GM21528 (cell line): ENCODE results near the gene ATP8B3.
"Not testable (repeated sequence)": the region's sequence is repeated elsewhere in the genome, so short reads cannot be mapped to it uniquely, and the experiment has no call there.

Experiments used
- ATAC-seq: cut with Tn5 transposase; IDR thresholded peaks from one replicate; pipeline ENCODE4 v1.9.1; 2021; ENCODE audit warnings: mild to moderate bottlenecking, moderate library complexity; ENCODE audit not compliant: unreplicated experiment, low FRiP score

ATP8B3 gene

DNA sequence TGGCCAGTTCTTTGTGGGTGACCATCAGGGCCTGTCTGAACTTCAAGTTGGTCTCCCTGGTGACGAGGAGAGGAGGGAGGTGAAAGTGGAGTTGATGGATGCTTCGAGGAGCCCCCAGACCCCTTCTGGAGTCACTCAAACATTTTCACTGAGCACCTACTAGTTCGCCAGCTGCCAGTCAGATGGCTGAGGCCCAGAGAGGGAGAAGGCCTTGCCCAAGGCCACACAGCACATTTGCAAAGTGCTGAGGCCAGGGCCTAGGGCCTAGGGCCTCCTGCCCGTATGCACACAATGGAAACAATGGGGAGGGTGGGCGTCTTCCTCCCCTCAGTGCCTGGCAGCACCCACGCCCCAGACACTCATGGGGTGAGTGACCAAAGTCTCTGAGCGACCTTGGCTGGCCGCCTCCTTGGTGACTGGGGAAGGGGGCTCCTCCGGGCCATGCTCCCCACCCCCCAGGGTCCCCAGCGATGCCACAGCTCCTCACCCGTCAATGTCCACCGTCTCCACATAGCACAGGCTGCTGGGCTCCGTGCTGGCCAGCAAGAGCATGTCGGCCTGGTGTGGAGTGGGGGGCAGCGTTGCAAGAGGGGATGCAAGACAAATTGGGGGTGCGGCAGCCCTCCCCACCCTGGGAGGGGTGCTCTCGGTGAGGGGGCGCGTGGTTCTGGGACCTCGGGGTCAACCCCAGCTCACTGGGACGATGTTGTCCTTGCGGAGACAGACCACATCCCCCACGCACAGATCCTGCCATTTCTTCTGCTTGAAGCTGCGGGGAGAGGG lies 6.5 kb downstream of the ATP8B3 start:
- ATAC-seq: no peak

DNA sequence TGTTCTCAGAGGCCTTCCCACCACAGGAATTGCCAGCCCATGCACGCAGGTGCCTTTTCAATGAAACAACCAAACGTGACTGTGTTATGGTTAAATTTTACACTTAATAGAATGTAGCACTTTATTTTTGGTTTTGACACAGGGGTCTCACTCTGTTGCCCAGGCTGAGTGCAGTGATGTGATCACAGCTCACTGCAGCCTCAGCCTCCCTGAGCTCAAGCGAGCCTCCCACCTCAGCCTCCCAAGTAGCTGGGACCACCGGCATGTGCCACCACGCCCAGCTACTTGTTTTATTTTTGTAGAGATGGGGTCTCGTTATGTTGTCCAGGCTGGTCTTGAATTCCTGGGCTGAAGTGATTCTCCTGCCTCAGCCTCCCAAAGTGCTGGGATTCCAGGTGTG lies 7.2 kb downstream of the ATP8B3 start:
- ATAC-seq: no peak

DNA sequence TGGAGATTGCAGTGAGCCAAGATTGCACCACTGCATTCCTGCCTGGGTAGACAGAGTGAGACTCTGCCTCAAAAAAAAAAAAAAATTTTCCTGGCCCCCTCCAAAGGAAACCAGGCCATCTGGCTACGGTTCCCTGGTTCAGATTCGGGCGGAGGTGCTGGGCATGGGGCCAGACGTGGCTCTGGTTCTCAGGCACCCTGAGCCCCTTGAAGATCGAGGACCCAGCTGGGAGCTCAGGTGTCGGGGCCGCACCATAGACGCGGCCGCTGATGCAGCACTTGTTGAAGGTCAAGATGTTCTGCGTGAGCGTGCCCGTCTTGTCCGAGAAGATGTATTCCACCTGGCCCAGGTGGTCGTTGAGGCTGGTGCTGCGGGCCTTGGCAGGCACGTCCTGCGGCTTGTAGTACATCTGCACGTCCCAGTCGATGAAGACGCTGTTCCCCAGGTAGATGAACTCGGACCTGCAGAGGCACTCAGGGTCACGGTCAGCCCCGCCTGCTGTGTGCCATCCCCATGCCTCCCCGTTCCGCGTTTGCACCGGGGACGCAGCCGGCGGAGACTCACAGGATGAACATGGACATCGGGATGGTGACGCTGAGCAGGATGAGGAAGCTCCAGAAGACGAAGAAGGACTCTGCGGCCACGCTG lies 12.3 kb downstream of the ATP8B3 start:
- ATAC-seq: no peak

GRCh38 chr19:1797313-1797712 lies 14.8 kb downstream of the ATP8B3 start:
- not testable (repeated sequence) for ATAC-seq

DNA sequence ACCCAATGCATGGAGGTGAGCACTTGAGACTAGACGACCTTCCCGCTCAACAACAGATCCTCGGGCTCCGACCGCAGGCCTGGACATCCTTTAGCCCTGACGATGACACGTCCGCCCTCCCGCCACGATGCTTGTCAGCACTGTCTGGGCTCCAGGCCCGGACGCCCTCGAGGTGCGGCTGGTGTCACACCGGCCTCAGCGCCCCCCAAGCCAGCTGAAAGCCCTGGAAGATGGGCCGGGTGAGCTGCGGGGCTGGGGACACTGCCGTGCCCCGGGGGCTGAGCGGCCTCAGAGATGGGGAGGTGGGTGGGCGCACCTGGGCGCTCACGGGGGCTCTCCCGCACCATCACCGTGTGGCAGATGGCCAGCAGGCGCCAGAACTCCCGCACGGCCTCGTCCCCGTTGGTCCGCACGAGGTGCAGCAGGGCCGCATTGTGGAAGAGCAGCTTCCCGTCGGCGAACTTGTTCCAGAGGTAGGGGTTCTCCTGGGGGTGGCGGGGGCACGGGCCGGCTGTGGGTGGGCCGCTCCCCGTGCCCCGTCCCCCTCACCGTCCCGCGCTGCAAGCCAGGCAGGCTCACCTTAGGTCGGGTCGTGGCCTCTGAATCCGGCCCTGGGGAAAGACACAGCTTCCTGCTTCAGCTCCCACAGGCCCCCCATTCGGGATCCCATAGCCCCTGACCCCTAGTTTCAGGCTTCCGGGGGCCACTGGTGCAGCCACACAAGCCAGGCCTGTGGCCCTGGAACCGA lies 15.5 kb downstream of the ATP8B3 start:
- no peak for ATAC-seq

DNA sequence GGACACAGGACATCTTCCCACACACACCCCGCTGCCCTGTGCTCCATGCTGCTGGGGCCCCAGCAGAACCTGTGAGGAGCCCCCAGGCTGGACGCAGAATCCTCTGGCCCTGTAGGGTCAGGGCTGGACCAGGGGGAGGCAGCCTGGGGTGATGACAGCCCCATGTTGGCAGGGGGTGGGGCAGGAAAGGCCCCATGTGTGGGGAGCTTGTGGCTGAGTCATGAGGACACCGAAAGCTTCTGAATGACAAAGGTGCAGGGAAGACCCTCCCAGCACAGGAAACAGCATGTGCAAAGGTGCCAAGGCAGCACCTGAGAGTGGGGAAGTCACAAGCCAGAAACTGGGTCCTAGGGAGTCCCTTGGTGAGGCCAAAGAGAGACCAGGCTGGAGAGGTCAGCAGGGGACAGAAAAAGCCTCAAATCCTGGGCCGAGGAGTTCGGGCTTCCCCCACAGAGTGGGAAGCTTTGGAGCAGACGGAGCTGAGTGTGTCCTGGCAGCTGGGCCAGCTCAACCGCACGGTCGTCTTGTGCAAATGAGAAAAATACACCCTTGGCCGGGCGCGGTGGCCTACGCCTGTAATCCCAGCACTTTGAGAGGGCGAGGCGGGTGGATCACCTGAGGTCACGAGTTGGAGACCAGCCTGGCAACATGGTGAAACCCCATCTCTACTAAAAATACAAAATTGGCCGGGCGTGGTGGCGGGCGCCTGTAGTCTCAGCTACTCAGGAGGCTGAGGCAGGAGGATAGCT lies 17.5 kb downstream of the ATP8B3 start:
- no peak for ATAC-seq

DNA sequence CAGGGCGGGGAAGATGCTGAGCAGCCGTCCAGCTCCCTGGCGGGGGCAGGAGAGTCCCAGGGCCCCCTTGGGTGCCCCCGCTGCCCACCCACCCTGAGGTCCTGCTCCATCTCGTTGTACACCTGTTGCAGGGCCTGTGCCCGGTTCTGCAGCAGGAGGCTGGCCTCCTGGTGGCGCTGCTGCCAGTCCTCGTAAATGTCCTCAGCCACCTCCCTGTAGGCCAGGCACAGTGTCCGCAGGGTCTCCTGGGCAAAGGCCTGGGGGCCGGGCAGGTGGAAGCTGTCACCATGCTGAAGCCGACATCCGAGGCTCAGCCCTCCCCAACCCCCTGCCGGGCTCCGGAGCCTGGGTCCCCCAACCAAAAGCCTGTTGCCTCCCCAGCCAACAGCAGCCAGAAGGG lies 20.2 kb downstream of the ATP8B3 start:
- ATAC-seq: no peak

DNA sequence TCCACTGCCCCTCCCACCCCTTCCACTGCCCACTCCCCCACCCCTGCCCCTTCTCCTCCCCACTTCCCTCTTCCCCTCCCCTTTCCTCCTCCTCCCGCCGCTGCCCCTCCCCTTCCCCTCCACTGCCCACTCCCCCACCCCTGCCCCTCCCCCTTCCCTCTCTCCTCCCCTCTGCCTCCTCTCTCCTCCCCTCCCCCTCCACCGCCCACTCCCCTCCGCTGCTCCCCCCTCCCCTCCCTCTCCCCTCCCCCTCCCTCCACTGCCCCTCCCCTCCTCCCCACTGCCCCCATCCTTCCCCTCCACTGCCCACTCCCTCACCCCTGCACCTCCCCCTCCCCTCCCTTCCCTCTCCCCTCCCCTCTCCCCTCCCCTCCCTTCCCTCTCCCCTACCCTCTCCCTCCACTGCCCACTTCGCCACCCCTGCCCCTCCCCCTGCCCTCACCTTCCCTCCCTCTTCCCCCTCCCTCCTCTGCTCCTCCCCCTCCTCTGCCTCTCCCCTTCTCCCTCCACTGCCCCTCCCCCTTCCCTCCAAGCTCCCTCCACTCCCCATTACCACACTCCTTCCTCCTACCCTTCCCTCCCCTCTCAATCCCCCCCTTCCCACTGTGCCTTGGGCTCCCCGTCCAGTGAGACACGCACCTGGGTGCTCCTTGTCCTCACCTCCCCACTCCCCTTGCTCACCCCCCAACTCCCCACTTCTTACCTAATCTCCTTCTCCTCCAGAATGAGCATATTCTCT lies 21.9 kb downstream of the ATP8B3 start:
- ATAC-seq: no peak

- no peak for ATAC-seq
Measured at GRCh38 chr19:1789261-1790041, 22.6 kb downstream of the ATP8B3 start.

- no peak for ATAC-seq
Measured at GRCh38 chr19:1787116-1787515, 25.0 kb downstream of the ATP8B3 start.

GRCh38 chr19:1786668-1787067 lies 25.4 kb downstream of the ATP8B3 start:
- no peak for ATAC-seq

- no peak for ATAC-seq
Measured at GRCh38 chr19:1785310-1785709, 26.8 kb downstream of the ATP8B3 start.

DNA sequence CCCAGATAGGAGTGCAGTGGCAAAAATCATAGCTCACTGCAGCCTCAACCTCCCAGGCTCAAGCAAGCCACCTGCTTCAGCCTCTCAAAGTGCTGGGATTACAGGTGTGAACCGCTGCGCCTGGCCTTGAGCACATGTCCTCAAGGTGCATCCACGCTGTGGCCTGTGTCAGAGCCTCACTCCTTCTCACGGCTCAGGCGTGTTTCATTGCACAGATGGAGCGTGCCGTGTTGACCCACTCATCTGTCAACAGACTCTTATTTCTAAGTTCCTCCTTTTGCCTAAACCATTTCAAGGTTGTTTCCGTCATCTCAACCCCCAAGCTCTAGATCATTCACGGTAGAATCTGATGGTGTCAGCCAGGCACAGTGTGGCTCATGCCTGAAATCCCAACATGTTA lies 28.2 kb downstream of the ATP8B3 start:
- no peak for ATAC-seq

DNA sequence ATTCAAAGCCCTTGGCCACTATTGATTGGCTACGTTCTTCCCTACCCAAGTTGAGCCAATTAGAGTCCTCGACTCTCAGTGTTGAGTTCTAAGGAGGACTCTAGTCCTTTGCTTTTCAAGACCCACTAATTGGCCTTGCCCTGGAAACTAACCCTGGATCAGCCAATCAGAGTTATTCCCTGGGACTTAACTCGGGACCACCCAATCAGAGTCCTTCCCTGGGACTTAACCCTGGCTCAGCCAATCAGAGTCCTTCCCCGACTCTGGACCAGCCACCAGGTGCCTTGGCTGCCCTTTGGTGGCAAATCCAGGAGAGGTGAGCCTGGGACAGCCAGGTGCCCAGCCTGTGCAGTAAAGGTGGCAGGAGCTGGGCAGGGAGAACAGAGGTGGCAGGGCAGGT lies 28.7 kb downstream of the ATP8B3 start:
- no peak for ATAC-seq

- ATAC-seq: no peak
Measured at GRCh38 chr19:1782521-1782920, 29.6 kb downstream of the ATP8B3 start.

- no peak for ATAC-seq
Measured at GRCh38 chr19:1780272-1780958, 31.7 kb downstream of the ATP8B3 start.

GRCh38 chr19:1779574-1779973 lies 32.5 kb downstream of the ATP8B3 start:
- no peak for ATAC-seq

- no peak for ATAC-seq
Measured at GRCh38 chr19:1777149-1777548, 34.9 kb downstream of the ATP8B3 start.

GRCh38 chr19:1776606-1777147 lies 35.4 kb downstream of the ATP8B3 start:
- ATAC-seq: no peak
